ENCODE results near the gene STK32B.

DNA sequence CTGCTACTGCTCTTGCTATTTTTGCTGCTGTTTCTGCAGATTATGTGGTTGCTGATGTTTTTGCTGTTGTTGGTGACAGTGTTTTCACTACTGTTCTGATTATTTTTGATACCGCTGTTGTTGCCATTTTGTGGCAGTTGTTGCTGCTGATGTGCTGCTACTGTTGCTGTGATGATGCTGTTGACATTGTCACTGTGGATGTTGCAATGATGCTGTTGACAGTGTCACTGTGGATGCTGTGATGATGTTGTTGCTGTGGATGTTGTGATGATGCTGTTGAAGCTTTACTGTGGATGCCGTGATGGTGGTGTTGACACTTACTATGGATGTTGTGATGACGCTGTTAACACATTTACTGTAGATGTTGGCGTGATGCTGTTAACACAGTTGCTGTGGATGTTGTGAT is 476.8 kb downstream of the STK32B start:
- TF ChIP-seq CTCF (IDR thresholded peaks at IDR 0.05) (no peak), EZH2 (IDR thresholded peaks at IDR 0.05; ENCODE audit: borderline replicate concordance, insufficient read depth, low read depth, low read length, poor library complexity, severe bottlenecking) (no peak)
